CD14-positive monocyte (primary cell): ENCODE data around the gene ENKD1. TPM values are rescaled to one million over a fixed set of nuclear protein-coding genes. Genes with fewer than 3 reads are reported as not detected.

Experiments
- DNase-seq, 3 donors: peaks; one replicate each; pipeline ENCODE4 v3.0.0-alpha.2; 2011 to 2022
- H2AFZ ChIP-seq: 2 replicates; pipeline ENCODE4 v1.6.0; 2012; ENCODE audit warnings: mild to moderate bottlenecking, low read depth, low read length, inconsistent platforms; ENCODE audit not compliant: insufficient read depth, poor library complexity, severe bottlenecking
- H3K27ac ChIP-seq, 2 donors: 1 replicate in 1 of 2; 2 replicates in 1 of 2; pipeline ENCODE4 v1.5.1; 2012 to 2013; ENCODE audit warnings: low read length in 2 of 2, control low read depth in 1 of 2, inconsistent platforms in 1 of 2, low read depth in 1 of 2, mild to moderate bottlenecking in 1 of 2
- H3K27me3 ChIP-seq, 2 donors: one replicate each; pipeline versions ENCODE4 v1.6.0 to v1.6.1; 2011 to 2013; ENCODE audit warnings: low read length in 2 of 2; ENCODE audit not compliant: control insufficient read depth in 2 of 2, insufficient read depth in 2 of 2
- H3K36me3 ChIP-seq, 2 donors: replicated peaks in 1 of 2; 1 replicate in 1 of 2; 2 replicates in 1 of 2; pipeline versions ENCODE4 v1.5.1 to v1.6.1; 2012 to 2013; ENCODE audit warnings: low read length in 2 of 2, control low read depth in 1 of 2, inconsistent platforms in 1 of 2, mild to moderate bottlenecking in 1 of 2; ENCODE audit not compliant: insufficient read depth in 2 of 2, control insufficient read depth in 1 of 2
- H3K4me1 ChIP-seq, 2 donors: 1 replicate in 1 of 2; 2 replicates in 1 of 2; pipeline versions ENCODE4 v1.5.1 to v1.6.1; 2012 to 2013; ENCODE audit warnings: low read length in 2 of 2, control low read depth in 1 of 2, inconsistent platforms in 1 of 2, mild to moderate bottlenecking in 1 of 2, moderate library complexity in 1 of 2; ENCODE audit not compliant: insufficient read depth in 2 of 2, control insufficient read depth in 1 of 2
- H3K4me2 ChIP-seq: replicated peaks from 2 replicates; pipeline ENCODE3; 2012; ENCODE audit warnings: low read length, moderate library complexity, mild to moderate bottlenecking; ENCODE audit not compliant: poor library complexity, severe bottlenecking; ENCODE audit errors: extremely low read depth
- H3K4me3 ChIP-seq, 3 experiments: fragments of 200-600 bp in 1 of 3; sonication (generic) in 1 of 3; replicated peaks in 1 of 3; 1 replicate in 2 of 3; 2 replicates in 1 of 3; pipeline ENCODE4 v1.5.1; 2011 to 2013; ENCODE audit warnings: low read length in 3 of 3, mild to moderate bottlenecking in 3 of 3, control low read depth in 2 of 3, low read depth in 2 of 3, inconsistent platforms in 1 of 3, moderate library complexity in 1 of 3
- H3K79me2 ChIP-seq: 2 replicates; pipeline ENCODE4 v1.6.0; 2012; ENCODE audit warnings: mild to moderate bottlenecking, control low read depth, inconsistent platforms, low read length, moderate library complexity; ENCODE audit not compliant: insufficient read depth
- H3K9ac ChIP-seq: 2 replicates; pipeline ENCODE4 v1.6.0; 2017; ENCODE audit warnings: low read length, mild to moderate bottlenecking; ENCODE audit not compliant: insufficient read depth, poor library complexity, severe bottlenecking
- H3K9me3 ChIP-seq, 2 donors: replicated peaks in 1 of 2; 1 replicate in 1 of 2; 2 replicates in 1 of 2; pipeline versions ENCODE4 v1.5.1 to v1.6.1; 2012 to 2013; ENCODE audit warnings: low read length in 2 of 2, control low read depth in 1 of 2; ENCODE audit not compliant: control insufficient read depth in 1 of 2, insufficient read depth in 1 of 2
- H4K20me1 ChIP-seq: 2 replicates; pipeline ENCODE4 v1.6.0; 2012; ENCODE audit warnings: mild to moderate bottlenecking, low read length, control low read depth, moderate library complexity; ENCODE audit not compliant: insufficient read depth
- H3K27ac Mint-ChIP-seq, 7 donors: one replicate each; pipeline ENCODE4 v1.8.0; 2020; ENCODE audit warnings: mild to moderate bottlenecking in 7 of 7, mixed read lengths in 7 of 7, moderate library complexity in 6 of 7, inconsistent platforms in 2 of 7
- H3K27me3 Mint-ChIP-seq, 3 donors: one replicate each; pipeline ENCODE4 v1.8.0; 2021 to 2022; ENCODE audit warnings: low read depth in 3 of 3, mild to moderate bottlenecking in 3 of 3, mixed read lengths in 3 of 3, moderate library complexity in 3 of 3, inconsistent platforms in 1 of 3
- H3K36me3 Mint-ChIP-seq, 2 donors: one replicate each; pipeline ENCODE4 v1.8.0; 2020; ENCODE audit warnings: mixed read lengths in 2 of 2, inconsistent platforms in 1 of 2, mild to moderate bottlenecking in 1 of 2
- H3K4me1 Mint-ChIP-seq: one replicate; pipeline ENCODE4 v1.8.0; 2020; ENCODE audit warnings: mild to moderate bottlenecking, mixed read lengths
- H3K4me3 Mint-ChIP-seq, 2 donors: one replicate each; pipeline ENCODE4 v1.8.0; 2020; ENCODE audit warnings: mild to moderate bottlenecking in 2 of 2, mixed read lengths in 2 of 2, moderate library complexity in 1 of 2
- H3K9me3 Mint-ChIP-seq, 7 donors: one replicate each; pipeline ENCODE4 v1.8.0; 2020 to 2022; ENCODE audit warnings: mixed read lengths in 7 of 7, mild to moderate bottlenecking in 6 of 7, moderate library complexity in 6 of 7, inconsistent platforms in 2 of 7
- CTCF ChIP-seq: fragments of 200-600 bp; IDR thresholded peaks from one replicate; pipeline ENCODE4 v1.8.0; 2022; ENCODE audit warnings: antibody characterized with exemption, mild to moderate bottlenecking
- WGBS: methylation state at CpG from one replicate; pipeline ENCODE4 v1.1.5; 2013; ENCODE audit warnings: missing lambda C conversion rate; ENCODE audit not compliant: insufficient coverage; 5-methylcytosine and 5-hydroxymethylcytosine counted together
- intact Hi-C, 2 donors: fragments of 100-400 bp; cut with micrococcal nuclease; formaldehyde crosslinking; loops; one replicate each; pipeline versions ENCODE4 v1.15.0 to v1.15.1; 2023
- polyA plus RNA-seq, 3 donors: library from polyadenylated mRNA; depleted of rRNA in 1 of 3; unstranded in 2 of 3; stranded (reverse) in 1 of 3; fragments of 300-500 nt in 2 of 3; fragments of >200 nt in 1 of 3; fragmentation: Illumina TruSeq in 2 of 3; gene quantifications; 1 replicate in 2 of 3; 2 replicates in 1 of 3; pipeline ENCODE4 v1.2.3, GENCODE V29; 2012 to 2021

ENKD1 gene
- polyA plus RNA-seq, 3 donors, result 0.92 to 6.2 (median 3.2) TPM

GRCh38 chr16:67668495-67669157 is 2.1 kb upstream of the ENKD1 start:
- Histone ChIP-seq H3K4me1 (peaks cover 40 to 50% of the 10 kb centered on the region in 2 donors), H3K9me3 (no peaks in the 10 kb centered on the region), H2AFZ (peak overlapping the region; percentile 100), H3K9ac (no peak overlapping the region), H3K79me2 (no peaks in the 10 kb centered on the region), H3K36me3 (no peaks in the 10 kb centered on the region), H4K20me1 (no peaks in the 10 kb centered on the region), H3K4me3 (no peak overlapping the region), H3K4me2 (peak overlapping the region; percentile 98), H3K27ac (peak overlapping the region; percentile 58 to 65), H3K27me3 (no peaks in the 10 kb centered on the region)
- H3K27ac Mint-ChIP-seq, result peak overlapping the region; percentile 5 to 85 (median 23)
- peak; percentile 29 for TF ChIP-seq CTCF
- H3K27me3 Mint-ChIP-seq, result peaks cover 0 to 2% (median 0%) of the 10 kb centered on the region in 3 donors
- 68% methylated on average over 3 of the region's 6 CpGs for WGBS
- H3K36me3 Mint-ChIP-seq, result peaks cover 5 to 6% of the 10 kb centered on the region in 2 donors
- H3K4me1 Mint-ChIP-seq, result peaks cover 42% of the 10 kb centered on the region
- H3K4me3 Mint-ChIP-seq, result no peak overlapping the region
- peak in 1 of 3 donors; percentile 38 for DNase-seq
- intact Hi-C loops, result loop anchor here (5.0 to 10.0 kb wide), 8 partner anchors 49 to 416 kb away; partner anchors contain the start of genes CENPT (in 1 of the 2), CTCF (in 1 of the 2), GFOD2 (in 1 of the 2) and NFATC3 (in 1 of the 2)
- H3K9me3 Mint-ChIP-seq, result peaks cover 0 to 2% (median 0%) of the 10 kb centered on the region in 7 donors

- Mint-ChIP-seq H3K4me1 (peaks cover 35% of the 10 kb centered on the region), H3K36me3 (peaks cover 5 to 7% of the 10 kb centered on the region in 2 donors), H3K4me3 (peak overlapping the region; percentile 88 to 96), H3K27ac (peak overlapping the region in 5 of 7 donors; percentile 91 to 94 (median 91)), H3K27me3 (peaks cover 0 to 2% (median 0%) of the 10 kb centered on the region in 3 donors), H3K9me3 (peaks cover 0 to 2% (median 0%) of the 10 kb centered on the region in 7 donors)
- 16% methylated on average over 16 of the region's 18 CpGs for WGBS
- DNase-seq, result peak; percentile 85 to 87 (median 86)
- Histone ChIP-seq H3K9ac (no peak overlapping the region), H3K79me2 (no peaks in the 10 kb centered on the region), H3K9me3 (no peaks in the 10 kb centered on the region), H3K4me2 (peak overlapping the region; percentile 98), H3K4me3 (peak overlapping the region in 2 of 3 experiments; percentile 62 to 96), H2AFZ (peak overlapping the region; percentile 100), H3K27ac (peak overlapping the region; percentile 65 to 83), H4K20me1 (no peaks in the 10 kb centered on the region), H3K36me3 (no peaks in the 10 kb centered on the region), H3K27me3 (no peaks in the 10 kb centered on the region), H3K4me1 (peaks cover 34 to 43% of the 10 kb centered on the region in 2 donors)
- TF ChIP-seq CTCF, result peak; percentile 89
- intact Hi-C loops, result loop anchor here (2.0 to 10.0 kb wide), 9 partner anchors 49 to 417 kb away; partner anchors contain the start of genes RANBP10 (in 2 of the 2), TSNAXIP1 (in 2 of the 2), CENPT (in 1 of the 2) and CTCF (in 1 of the 2)
Observed at GRCh38 chr16:67667817-67668494, 1.4 kb upstream of the ENKD1 start.
